ENCODE results near the gene TRIM75.
"Not testable (repeated sequence)": the region's sequence is repeated elsewhere in the genome, so short reads cannot be mapped to it uniquely, and the experiment has no call there.

DNA sequence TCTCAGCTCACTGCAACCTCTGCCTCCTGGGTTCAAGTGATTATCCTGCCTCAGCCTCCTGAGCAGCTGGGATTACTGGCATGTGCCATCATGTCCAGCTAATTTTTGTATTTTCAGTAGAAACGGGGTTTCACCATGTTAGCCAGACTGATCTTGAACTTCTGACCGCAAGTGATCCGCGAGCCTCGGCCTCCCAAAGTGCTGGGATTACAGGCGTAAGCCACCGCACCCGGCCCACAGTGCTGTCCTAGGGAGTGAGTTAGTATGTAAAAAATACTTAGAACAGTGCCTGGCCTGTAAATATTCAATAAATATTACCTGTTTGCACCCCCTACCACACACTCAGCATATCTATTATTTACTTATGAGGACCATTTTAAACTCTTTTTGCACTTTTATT lies 38.5 kb downstream of the TRIM75 start:
- TF ChIP-seq RXRA (CRISPR knock-in tag; IDR thresholded peaks at IDR 0.05); SOX6 (IDR thresholded peaks at IDR 0.05); SOX6 (CRISPR knock-in tag; IDR thresholded peaks at IDR 0.05); ZNF615 (CRISPR knock-in tag; IDR thresholded peaks at IDR 0.05; ENCODE audit: borderline replicate concordance); POLR2AphosphoS5 (IDR thresholded peaks at IDR 0.05; ENCODE audit: low read depth, low read length); HNF4G (IDR thresholded peaks at IDR 0.05; ENCODE audit: borderline replicate concordance, low read depth, low read length); HNF4G (CRISPR knock-in tag; IDR thresholded peaks at IDR 0.05; ENCODE audit: borderline replicate concordance, low read depth); RFX5 (IDR thresholded peaks at IDR 0.05; ENCODE audit: low read depth, low read length); SPEN (CRISPR knock-in tag; IDR thresholded peaks at IDR 0.05; ENCODE audit: low read depth); ZNF777 (CRISPR knock-in tag; IDR thresholded peaks at IDR 0.05); ERF (CRISPR knock-in tag; IDR thresholded peaks at IDR 0.05); MYC (CRISPR knock-in tag; IDR thresholded peaks at IDR 0.05; ENCODE audit: borderline replicate concordance): not testable (repeated sequence)
- TF ChIP-seq, protein P1, sequence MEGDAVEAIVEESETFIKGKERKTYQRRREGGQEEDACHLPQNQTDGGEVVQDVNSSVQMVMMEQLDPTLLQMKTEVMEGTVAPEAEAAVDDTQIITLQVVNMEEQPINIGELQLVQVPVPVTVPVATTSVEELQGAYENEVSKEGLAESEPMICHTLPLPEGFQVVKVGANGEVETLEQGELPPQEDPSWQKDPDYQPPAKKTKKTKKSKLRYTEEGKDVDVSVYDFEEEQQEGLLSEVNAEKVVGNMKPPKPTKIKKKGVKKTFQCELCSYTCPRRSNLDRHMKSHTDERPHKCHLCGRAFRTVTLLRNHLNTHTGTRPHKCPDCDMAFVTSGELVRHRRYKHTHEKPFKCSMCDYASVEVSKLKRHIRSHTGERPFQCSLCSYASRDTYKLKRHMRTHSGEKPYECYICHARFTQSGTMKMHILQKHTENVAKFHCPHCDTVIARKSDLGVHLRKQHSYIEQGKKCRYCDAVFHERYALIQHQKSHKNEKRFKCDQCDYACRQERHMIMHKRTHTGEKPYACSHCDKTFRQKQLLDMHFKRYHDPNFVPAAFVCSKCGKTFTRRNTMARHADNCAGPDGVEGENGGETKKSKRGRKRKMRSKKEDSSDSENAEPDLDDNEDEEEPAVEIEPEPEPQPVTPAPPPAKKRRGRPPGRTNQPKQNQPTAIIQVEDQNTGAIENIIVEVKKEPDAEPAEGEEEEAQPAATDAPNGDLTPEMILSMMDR (CRISPR knock-in tag; IDR thresholded peaks at IDR 0.05) = not testable (repeated sequence)
- TF ChIP-seq, protein P2, sequence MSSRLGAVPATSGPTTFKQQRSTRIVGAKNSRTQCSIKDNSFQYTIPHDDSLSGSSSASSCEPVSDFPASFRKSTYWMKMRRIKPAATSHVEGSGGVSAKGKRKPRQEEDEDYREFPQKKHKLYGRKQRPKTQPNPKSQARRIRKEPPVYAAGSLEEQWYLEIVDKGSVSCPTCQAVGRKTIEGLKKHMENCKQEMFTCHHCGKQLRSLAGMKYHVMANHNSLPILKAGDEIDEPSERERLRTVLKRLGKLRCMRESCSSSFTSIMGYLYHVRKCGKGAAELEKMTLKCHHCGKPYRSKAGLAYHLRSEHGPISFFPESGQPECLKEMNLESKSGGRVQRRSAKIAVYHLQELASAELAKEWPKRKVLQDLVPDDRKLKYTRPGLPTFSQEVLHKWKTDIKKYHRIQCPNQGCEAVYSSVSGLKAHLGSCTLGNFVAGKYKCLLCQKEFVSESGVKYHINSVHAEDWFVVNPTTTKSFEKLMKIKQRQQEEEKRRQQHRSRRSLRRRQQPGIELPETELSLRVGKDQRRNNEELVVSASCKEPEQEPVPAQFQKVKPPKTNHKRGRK (CRISPR knock-in tag; IDR thresholded peaks at IDR 0.05) = not testable (repeated sequence)
- TF ChIP-seq, protein P3, sequence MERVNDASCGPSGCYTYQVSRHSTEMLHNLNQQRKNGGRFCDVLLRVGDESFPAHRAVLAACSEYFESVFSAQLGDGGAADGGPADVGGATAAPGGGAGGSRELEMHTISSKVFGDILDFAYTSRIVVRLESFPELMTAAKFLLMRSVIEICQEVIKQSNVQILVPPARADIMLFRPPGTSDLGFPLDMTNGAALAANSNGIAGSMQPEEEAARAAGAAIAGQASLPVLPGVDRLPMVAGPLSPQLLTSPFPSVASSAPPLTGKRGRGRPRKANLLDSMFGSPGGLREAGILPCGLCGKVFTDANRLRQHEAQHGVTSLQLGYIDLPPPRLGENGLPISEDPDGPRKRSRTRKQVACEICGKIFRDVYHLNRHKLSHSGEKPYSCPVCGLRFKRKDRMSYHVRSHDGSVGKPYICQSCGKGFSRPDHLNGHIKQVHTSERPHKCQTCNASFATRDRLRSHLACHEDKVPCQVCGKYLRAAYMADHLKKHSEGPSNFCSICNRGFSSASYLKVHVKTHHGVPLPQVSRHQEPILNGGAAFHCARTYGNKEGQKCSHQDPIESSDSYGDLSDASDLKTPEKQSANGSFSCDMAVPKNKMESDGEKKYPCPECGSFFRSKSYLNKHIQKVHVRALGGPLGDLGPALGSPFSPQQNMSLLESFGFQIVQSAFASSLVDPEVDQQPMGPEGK (CRISPR knock-in tag; IDR thresholded peaks at IDR 0.05) = not testable (repeated sequence)
